HG03460 (cell line): ENCODE data around the gene OPALIN.

Experiments used
- ATAC-seq: cut with Tn5 transposase; IDR thresholded peaks from one replicate; pipeline ENCODE4 v1.9.1; 2021; ENCODE audit not compliant: unreplicated experiment

OPALIN gene

DNA sequence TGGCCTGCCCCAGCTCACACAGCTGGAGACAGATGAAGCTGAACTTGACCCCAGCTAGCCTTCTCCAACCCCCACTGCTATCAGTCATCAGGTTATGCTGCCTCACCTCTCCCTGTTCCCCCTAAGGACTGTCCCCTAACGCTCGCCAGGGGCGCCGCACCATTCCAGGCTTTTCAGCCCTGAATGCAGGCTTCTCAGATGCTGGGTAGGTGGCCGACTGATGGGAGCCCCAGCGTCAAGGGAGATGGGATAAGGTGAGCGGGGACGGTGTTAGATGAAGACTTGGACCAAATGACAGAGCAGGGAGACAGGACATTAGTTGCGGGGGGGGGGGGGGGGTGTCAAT, 15.8 kb upstream of the OPALIN start:
- ATAC-seq, result no peak

- no peak for ATAC-seq
Observed at GRCh38 chr10:96374004-96374403, 15.2 kb upstream of the OPALIN start.

GRCh38 chr10:96371356-96371755, 12.6 kb upstream of the OPALIN start:
- ATAC-seq, result no peak

- ATAC-seq, result no peak
Observed at GRCh38 chr10:96370584-96371157, 11.9 kb upstream of the OPALIN start.

- ATAC-seq, result no peak
Observed at GRCh38 chr10:96369890-96370583, 11.2 kb upstream of the OPALIN start.

- no peak for ATAC-seq
Observed at GRCh38 chr10:96368971-96369370, 10.2 kb upstream of the OPALIN start.

DNA sequence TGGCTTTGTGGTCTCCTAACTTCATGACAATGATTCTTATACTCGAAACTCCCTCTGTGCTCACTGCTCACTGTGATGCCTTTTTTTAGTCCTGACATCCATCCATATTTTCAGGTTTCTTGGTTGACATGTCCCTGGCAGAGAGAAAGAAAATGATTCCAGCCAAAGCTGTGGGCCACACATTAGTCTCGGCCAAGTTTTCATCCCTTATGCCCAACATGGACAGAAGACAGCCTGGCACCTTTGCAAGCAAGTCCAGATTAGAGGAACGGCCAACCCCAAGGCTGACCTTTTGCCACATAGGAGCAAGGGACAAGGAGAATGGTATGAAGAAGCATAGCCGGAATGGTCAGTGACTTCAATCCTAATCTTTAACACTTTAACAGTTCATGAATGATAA, 8.7 kb upstream of the OPALIN start:
- ATAC-seq, result no peak

DNA sequence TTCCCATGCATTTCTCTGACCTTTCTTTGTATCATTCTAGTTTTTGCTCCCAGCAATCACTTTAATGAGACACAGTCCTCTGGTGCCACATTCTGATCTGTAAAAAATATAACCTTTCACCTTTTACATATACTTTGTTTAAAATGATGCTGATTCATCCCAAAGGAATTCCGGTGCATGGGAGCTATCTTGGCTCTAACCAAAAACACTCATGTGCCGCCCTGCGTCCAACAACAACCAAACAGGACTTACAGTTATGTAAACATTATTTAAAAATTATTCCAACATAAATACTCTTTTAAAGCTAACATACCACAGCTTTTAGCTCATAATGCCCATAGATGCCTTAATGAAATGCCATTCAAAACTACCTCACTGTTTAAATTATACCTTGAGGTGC, 7.7 kb upstream of the OPALIN start:
- no peak for ATAC-seq

- no peak for ATAC-seq
Observed at GRCh38 chr10:96365571-96365970, 6.8 kb upstream of the OPALIN start.

DNA sequence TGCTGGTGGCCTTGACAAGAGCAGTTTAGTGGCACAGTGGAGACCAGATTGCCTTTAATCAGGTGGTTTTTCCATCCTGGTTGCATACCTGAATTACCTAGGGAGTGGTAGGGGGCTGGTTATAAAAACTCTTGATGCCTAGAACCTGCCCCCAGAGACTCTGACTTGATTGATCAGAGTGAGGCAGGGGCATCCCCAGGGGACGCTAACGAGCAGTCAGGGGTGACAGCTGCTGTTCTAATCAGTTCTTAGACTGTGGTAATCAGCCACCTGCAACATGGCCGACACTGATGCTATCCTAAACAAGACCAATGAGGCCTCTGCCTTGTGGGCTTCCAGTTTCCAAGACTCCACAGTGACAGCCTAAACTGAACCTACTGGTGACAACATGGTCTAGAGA, 2.0 kb upstream of the OPALIN start:
- ATAC-seq, result no peak

DNA sequence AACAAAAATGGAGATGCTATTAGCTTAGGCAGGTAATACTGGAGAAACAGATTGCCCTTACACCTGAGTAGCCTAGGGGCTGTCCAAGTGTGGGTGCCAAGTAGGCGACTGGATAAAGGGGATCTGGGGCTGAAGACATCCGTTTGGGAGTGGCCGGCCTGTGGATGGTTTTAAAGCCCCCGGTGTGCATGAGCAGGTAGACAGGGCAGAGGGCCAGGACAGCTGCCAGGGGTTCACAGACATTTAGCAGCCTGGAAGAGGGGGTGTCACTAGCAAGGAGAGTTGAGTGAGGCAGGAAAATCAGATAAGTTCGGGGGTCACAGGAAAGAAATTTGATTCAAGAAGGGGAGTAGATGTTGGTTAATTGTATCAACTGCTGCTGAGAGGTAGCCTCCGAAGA, 1.5 kb upstream of the OPALIN start:
- no peak for ATAC-seq

GRCh38 chr10:96359616-96360015, 814 bp upstream of the OPALIN start:
- ATAC-seq, result no peak

DNA sequence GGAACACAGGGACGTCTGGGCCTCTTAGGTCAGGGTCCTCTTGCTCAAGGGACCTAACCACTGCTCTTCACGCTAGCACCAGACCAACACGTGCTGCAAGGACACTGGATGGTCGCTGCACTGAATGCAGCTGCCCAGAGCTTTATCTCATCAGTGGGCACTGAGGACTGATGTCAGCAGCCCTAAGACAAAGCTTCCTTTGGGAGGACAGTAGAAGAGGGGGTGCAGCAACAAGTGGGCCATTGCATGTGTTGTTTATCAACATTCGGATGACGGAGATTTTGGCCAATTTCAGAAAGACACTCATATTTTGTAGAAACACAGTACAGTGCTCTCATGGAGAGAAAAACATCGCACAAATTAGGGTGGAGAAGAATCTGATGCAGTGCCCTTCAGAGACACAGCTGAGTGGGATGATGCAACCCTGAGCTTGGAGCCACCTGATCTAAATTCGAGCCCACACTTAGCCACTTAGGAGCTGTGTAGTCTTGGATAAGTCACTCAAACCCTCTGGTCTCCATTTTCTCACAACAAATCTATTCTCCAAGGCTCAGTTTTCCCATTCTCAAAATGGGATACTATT, 1.7 kb downstream of the OPALIN start:
- ATAC-seq, result no peak

GRCh38 chr10:96352582-96352981, 6.2 kb downstream of the OPALIN start:
- no peak for ATAC-seq

DNA sequence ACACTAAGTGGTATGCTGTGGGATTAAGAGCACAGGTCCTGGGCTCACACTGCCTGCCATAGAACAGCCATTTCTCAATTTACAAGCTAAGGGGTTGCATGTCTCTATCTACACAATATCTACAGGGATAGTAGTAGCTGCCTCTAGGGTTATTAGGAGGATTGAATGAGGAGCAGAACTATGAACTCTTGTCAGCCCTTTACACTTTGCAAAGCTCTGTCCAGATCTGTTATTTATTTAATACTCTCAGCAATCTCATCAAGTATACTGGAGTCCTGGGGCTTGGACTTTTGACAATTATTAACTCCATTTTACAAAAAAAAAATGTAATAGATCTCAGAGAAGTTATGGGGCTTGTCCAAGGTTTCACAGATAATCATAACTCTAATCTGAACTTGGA, 6.8 kb downstream of the OPALIN start:
- no peak for ATAC-seq

DNA sequence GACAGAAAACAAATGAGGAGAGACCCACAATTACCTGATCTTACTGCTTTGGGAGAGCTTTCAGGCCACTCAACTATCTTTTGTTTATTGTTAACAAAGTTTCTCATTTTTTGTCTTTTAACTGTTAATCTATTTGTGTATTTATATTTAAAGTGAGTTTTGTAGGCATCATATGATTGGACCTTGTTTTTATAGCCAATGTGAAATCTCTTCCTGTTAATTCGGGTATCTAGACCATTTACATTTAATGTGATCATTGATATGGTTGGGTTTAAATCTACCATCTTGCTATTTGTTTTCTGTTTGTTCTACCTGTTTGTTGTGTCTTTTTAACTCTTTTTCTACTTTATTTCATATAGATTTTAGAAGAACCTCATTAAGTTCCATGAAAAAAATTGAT, 12.5 kb downstream of the OPALIN start:
- no peak for ATAC-seq

- no peak for ATAC-seq
Observed at GRCh38 chr10:96345222-96345621, 13.6 kb downstream of the OPALIN start.

DNA sequence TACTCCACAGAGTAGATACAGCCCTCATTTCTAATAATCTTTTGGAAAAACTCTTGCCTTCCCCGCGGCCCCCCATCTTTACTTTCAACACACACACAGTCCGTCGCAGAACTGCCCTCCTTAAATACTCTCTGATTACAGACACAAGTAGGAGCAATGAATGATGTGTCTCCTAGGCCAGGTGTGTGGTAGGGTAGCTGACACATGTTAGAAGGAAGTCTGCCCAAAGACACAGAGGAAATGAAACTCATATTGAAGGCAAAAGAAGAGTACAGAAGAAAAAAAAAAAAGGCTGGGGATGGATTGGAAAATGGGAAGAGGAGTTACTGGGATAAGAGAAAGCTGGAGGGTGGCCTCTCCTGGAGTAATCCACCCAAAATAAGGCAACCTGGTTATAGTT, 14.6 kb downstream of the OPALIN start:
- no peak for ATAC-seq

DNA sequence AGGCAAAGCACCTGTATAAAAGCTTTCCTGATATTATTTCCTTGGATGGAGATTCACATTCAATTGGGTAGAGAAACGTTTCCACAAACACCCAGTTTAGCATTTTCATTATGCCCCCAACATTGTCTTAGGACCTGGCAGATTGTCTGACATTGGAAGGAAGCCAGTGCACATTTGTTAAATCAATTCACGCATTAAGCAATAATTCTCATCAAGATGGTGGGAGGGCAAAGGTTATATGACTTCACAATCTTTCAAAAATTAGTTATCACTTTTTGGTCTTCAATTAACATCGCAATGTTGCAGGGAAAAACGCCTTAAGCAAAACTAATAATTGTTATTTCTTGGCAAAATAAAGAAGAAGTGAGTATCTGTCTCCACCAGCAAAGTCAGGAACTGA, 16.4 kb downstream of the OPALIN start:
- no peak for ATAC-seq

DNA sequence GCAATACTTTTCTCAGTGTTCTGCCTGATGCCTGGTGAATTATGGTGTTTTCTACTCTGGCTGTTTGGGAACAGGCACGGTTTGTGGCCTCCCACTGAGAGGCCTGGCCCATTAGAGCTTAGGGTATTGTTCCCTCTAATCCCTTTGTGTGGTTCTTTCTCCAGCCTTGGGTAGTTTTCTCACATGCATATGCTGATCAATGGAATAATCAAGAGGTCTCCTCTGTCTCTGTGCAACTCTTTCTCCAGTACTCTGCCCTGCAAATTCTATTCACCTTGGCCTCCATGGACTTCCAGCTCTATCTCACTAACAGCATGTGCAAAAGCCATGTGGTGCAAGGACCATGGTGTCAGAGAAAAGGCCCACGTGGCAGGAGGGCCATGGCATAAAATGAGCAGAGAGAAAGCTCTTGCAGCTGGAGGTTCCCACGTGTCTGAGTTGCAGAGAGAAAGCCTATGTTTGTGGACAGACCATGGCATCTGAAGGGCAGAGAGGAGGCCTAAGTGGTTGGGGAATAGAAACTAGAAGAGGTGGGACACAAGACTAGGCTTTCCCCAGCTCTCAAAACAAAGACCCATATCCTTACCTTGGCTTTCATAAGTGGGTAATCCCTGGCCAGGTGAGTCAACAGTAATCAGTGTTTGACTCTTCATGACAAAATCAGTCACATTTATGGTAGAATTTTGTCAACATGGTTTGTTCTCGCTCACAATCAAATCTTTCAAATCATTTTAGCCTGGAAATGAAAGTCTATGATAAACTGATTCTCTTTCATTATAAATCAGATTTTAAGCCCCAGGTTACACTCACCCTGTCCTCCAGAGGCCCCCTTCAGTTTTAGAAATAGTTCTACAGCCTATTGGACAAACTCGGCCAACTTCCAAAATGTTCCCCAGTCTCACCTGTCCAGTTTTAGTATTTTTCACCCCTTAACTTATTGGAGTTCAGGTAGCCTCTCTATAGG, 17.3 kb downstream of the OPALIN start:
- no peak for ATAC-seq

- no peak for ATAC-seq
Observed at GRCh38 chr10:96339956-96340904, 18.6 kb downstream of the OPALIN start.
